ENCODE data around the gene KCNQ1. TPM values are rescaled to one million over a fixed set of nuclear protein-coding genes. Genes with fewer than 3 reads are reported as not detected.

KCNQ1 gene
- total RNA-seq, 1 experiment from 2014 or later = 9.2 TPM

GRCh38 chr11:2569731-2570210 lies 125.0 kb downstream of the KCNQ1 start:
- BruUV-seq (replicated peaks) = no TSS peak
- no peak for TF ChIP-seq CTCF (IDR thresholded peaks at IDR 0.05; ENCODE audit: unreplicated experiment)
- intact Hi-C loops (cut with micrococcal nuclease; ENCODE audit: unreplicated experiment) = no loop called here
- Mint-ChIP-seq H3K36me3 (ENCODE audit: insufficient read depth, unreplicated experiment) (no peaks in the 10 kb centered on the region), H3K27me3 (ENCODE audit: unreplicated experiment) (no peaks in the 10 kb centered on the region), H3K4me3 (ENCODE audit: low read depth, unreplicated experiment) (no peak overlapping the region), H3K27ac (ENCODE audit: unreplicated experiment) (no peak overlapping the region), H3K9me3 (ENCODE audit: low read depth, unreplicated experiment) (no peaks in the 10 kb centered on the region), H3K4me1 (ENCODE audit: low read depth, unreplicated experiment) (no peaks in the 10 kb centered on the region)
- CTCF ChIA-PET = no interaction called here
- no peak for DNase-seq

GRCh38 chr11:2570211-2570811 lies 125.5 kb downstream of the KCNQ1 start:
- intact Hi-C loops (cut with micrococcal nuclease; ENCODE audit: unreplicated experiment) = no loop called here
- BruUV-seq (replicated peaks) = no TSS peak
- Mint-ChIP-seq H3K27ac (ENCODE audit: unreplicated experiment) (no peak overlapping the region), H3K4me3 (ENCODE audit: low read depth, unreplicated experiment) (no peak overlapping the region), H3K9me3 (ENCODE audit: low read depth, unreplicated experiment) (no peaks in the 10 kb centered on the region), H3K4me1 (ENCODE audit: low read depth, unreplicated experiment) (no peaks in the 10 kb centered on the region), H3K27me3 (ENCODE audit: unreplicated experiment) (no peaks in the 10 kb centered on the region), H3K36me3 (ENCODE audit: insufficient read depth, unreplicated experiment) (no peaks in the 10 kb centered on the region)
- CTCF ChIA-PET = no interaction called here
- TF ChIP-seq CTCF (IDR thresholded peaks at IDR 0.05; ENCODE audit: unreplicated experiment) = no peak
- DNase-seq = no peak

GRCh38 chr11:2570841-2571597 lies 126.2 kb downstream of the KCNQ1 start:
- CTCF ChIA-PET = interaction anchor here (0.5 kb wide), 1 partner anchor 309 kb away, joined by 3 read pairs; no protein-coding TSS in a partner anchor
- no peak overlapping the region for H3K27ac Mint-ChIP-seq (ENCODE audit: unreplicated experiment)
- intact Hi-C loops (cut with micrococcal nuclease; ENCODE audit: unreplicated experiment) = no loop called here

More at GRCh38 chr11:2570841-2571597, 126.2 kb downstream of the KCNQ1 start:
- no peaks in the 10 kb centered on the region for H3K9me3 Mint-ChIP-seq (ENCODE audit: low read depth, unreplicated experiment)
- no peaks in the 10 kb centered on the region for H3K27me3 Mint-ChIP-seq (ENCODE audit: unreplicated experiment)
- no peaks in the 10 kb centered on the region for H3K4me1 Mint-ChIP-seq (ENCODE audit: low read depth, unreplicated experiment)
- DNase-seq = no peak
- no TSS peak for BruUV-seq (replicated peaks)
- no peak overlapping the region for H3K4me3 Mint-ChIP-seq (ENCODE audit: low read depth, unreplicated experiment)
- no peak for TF ChIP-seq CTCF (IDR thresholded peaks at IDR 0.05; ENCODE audit: unreplicated experiment)
- no peaks in the 10 kb centered on the region for H3K36me3 Mint-ChIP-seq (ENCODE audit: insufficient read depth, unreplicated experiment)

All from Calu3 (cell line).